Stimulated activated CD4-positive, alpha-beta T cell treated with anti-CD3 and anti-CD28 coated beads, Interleukin-4, amount 100 ng/mL, for 48 hours (primary cell): ENCODE data around the gene CCDC88C.
"Not testable (repeated sequence)": the region's sequence is repeated elsewhere in the genome, so short reads cannot be mapped to it uniquely, and the experiment has no call there.

Experiments
- DNase-seq, 2 donors: peaks; one replicate each; pipeline ENCODE4 v3.0.0-alpha.2; 2020; ENCODE audit warnings: low read depth in 2 of 2

Gene CCDC88C

DNA sequence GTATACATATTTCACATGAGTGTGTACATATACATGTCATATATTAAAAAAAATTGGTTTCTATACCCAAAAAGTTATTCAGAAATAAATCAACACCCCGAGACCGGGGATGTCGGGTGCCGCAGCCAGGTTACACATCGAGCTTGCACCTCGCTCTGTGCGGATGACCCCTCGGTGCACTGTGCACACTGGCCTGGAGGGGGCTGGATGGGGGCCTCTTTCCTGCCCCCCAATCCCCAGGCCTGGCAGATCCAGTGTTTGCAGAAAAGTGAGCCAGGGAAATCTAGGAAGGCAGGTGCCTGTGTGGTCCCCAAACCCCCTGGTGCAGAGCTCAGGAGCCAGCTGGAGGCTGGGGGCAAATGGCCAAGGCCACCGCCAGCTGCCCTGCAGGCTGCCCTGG lies 146.0 kb downstream of the CCDC88C start:
- no peak for DNase-seq

DNA sequence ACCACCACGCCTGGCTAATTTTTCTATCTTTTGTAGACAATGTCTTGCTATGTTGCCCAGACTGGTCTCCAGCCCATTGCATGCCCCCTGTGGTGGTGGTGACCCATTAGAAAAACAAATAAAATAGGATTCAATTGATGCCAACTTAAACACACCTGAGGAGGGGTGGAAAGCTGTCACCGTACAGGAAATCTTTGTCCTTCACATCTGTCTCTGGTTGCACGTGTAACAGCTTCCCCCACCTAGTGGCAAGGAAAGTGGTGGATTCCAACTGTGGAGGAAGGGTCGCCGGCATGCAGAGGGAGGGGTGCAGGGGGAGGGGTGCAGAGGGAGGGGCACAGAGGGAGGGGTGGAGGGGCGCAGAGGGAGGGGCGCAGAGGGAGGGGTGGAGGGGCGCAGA lies 147.0 kb downstream of the CCDC88C start:
- DNase-seq = no peak

DNA sequence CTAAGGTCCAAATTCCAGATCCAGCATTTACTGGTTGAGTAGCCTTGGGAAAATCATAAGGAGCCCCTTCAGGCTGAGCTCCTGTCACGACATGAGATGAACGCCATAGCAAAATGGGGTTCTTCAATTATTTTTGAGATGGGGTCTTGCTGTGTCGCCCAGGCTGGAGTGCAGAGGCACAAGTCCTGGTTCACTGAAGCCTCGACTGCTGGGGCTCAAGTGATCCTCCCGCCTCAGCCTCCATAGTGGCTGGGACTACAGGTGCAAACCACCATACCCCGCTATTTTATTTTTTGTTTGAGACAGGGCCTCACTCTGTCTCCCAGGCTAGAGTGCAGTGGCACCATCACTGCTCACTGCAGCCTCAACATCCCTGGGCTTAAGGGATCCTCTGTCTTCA lies 147.4 kb downstream of the CCDC88C start:
- DNase-seq = no peak

DNA sequence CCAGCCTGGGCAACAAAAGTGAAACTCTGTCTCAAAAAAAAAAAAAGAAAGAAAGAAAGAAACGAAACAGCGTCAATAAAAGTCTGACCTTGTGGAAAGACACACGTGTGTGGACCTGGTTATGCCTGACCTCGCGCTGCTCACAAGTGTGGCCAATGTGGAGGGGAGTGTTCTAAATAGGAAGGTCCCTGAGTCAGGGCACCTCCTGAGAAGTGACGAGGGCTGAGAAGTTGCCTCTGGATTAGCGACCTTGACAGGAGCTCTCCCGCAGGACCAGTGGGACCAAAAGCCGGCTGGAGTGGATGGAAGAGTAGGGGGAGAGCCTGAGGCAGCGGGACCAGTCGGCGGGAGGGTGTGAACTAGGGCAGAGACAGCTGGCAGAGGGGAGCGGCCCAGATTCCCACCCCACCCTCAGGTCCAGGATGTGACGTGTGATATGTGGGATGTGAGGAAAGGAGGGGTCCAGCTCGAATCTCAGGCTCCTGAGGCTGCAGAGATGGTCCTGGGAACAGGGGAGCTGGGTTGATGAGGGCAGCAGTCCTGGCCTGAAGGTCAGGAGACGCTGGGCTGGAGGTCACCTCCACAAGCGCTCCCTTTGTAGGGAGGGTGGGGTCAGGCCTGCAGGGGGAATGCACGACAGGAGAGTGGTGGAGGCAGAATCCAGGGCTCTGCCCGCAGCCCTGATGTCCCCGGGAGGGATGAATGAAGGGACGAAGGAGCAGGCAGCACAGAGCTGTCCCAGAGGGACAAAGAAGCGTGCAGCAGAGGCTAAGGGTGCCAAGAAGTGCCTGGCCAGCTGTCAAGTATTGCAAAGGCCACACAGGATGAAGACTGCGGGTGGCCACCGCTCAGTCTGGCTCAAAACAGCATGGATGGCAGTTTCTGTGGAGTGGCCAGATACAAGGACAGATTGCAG lies 148.3 kb downstream of the CCDC88C start:
- DNase-seq = no peak

DNA sequence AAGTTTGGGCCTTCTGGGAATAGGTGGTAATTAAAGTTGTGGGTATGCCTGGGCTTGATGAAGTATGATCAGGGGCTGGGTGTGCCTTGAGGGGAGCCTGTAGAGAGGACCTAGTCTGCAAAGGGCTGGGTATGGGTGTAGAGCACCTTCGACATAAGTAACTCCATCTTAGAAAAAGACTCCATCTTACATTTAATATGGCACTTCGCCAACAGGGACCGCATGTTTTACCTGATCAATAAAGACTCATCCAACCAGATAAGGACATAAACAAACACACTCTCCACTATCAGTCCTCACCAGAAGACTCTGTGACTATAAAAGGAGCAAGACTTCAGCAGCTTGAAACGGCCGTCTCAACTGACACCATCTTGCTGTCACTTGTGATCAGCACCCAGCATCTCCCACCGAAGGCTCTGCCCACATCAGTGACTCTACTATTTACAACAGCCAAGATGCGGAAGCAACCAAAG lies 149.6 kb downstream of the CCDC88C start:
- no peak for DNase-seq

DNA sequence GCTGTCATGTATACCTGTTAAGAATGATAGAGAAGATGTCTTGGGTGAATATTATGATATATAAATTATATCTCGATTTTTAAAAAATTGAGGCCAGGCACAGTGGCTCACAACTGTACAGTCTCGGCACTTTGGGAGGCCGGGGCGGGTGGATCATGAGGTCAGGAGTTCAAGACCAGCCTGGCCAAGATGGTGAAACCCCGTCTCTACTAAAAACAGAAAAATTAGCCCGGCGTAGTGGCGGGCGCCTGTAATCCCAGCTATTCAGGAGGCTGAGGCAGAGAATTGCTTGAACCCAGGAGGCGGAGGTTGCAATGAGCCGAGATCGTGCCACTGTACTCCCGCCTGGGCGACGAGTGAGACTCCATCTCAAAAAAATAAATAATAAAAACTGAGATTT lies 151.3 kb downstream of the CCDC88C start:
- not testable (repeated sequence) for DNase-seq

DNA sequence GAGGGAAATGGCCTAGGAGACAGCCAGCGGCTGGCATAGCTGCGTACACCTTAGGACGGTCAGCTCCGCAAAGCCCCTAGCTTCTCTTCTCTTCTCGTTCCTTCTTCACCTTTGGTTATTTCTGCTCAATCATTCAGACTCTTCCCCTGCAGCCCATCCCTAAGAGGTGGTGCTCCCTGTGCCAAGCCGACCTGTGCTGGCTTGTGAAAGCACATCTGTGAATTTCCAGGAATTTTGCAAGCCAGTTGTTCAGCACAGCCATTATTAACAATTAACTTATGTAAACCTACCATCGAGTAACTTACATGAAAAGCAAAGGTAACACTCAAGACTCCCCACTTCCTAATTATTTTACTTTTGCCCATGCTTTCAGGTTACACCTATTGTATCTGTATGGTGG lies 152.2 kb downstream of the CCDC88C start:
- DNase-seq = no peak

DNA sequence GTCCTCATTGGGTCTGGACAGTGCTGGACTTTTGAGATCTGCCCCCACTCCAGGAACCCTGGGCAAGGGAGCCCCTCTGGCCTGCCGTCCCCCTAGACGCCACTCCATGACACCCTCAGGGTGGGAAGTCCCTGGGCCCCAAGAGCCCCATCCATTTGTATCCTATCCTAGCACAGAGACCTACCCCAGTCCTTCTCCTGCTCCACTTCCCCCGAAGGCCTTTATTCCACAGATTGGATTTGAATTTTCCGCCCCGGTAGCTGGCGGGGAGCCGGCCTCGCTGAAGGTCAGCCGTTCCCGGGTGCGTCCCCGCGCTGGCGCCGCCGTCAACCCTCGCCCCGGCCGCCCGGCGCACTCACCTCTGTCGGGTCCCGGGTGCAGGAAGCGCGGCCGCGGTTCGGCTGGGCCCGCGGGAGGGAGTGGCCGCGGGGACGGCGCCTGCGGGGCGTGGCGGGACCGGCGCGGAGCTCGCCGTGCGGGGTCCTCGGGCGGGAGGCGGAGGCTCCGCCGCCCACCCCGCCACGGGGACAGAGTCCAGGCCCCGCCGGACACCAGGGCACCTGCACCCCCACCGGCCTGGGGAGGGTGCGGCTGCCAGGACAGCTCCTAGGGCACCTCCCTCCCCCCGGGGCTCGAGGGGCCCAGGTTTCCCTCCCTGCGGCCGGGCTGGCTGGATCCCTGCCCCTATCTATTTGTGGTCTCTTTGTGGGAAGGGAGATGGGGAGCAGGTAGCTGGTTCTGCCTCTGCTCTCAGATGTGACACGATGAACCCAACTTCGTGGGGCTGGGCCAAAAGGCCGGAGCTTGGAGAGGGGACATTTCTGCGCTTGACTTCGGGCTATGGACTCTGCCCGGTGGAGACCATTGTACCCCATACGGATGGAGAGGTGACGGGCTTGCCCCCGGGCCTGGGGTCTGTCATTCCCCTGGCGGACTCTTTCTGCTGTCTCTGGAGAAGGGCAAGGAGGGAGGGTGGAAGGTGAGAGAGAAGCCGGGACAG lies 153.2 kb downstream of the CCDC88C start:
- DNase-seq = no peak

DNA sequence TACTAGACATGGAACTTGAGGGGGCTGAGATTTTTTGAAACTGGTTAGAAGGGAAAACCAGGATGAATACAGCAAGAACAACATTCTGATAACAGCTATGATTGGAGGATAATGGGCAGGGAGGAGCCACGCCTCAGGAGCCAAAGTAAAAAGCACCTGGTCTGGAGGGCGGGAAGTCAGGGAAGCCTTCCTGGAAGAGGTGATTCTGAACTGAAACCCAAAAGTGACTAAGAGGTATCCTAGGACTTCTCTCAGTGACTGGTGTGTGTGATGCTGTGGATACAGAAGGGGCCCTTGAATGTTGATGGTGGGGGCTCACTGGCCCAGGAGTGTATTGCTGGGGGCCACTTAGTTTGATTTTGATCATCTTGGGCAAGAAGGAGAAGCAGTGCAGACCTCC lies 154.3 kb downstream of the CCDC88C start:
- no peak for DNase-seq

DNA sequence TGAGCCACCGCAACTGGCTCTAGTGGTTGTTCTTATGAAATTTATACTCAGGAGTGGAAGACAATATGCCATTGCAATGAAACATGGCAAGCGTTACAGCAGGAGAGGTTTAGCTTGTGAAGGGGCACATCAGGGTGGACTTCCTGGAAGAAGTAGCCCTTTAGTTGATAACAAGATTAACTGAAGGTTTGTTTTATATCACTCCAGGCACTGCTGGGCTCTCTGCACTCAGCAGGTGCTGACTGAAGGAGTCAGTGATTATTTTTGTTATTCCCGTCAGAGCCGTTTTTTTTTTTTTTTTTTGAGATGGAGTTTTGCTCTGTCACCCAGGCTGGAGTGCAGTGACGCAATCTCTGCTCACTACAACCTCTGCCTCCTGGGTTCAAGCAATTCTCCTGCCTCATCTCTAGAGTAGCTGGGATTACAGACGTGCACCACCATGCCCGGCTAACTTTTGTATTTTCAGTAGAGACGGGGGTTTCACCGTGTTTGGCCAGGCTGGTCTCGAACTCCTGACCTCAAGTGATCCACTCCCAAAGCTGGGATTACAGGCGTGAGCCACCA lies 155.6 kb downstream of the CCDC88C start:
- DNase-seq = no peak

DNA sequence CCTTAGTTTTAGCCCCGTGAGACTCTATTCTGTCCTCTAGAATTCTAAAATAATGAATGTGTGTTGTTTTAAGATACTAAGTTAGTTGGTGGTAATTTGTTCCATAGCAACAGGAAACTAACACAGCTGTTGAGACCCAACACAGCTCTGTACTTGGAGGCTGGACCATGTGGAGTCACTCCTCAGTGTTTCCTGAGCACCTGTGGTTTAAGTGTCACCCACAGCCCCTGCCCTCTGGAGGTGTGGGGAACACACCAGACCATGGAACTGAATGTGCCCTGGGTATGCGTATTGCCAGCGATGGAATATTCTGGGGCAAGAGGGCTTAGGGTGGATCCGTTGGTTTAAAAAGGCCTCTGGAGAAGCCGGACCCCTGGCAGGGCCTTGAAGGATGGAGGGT lies 156.5 kb downstream of the CCDC88C start:
- DNase-seq = no peak

DNA sequence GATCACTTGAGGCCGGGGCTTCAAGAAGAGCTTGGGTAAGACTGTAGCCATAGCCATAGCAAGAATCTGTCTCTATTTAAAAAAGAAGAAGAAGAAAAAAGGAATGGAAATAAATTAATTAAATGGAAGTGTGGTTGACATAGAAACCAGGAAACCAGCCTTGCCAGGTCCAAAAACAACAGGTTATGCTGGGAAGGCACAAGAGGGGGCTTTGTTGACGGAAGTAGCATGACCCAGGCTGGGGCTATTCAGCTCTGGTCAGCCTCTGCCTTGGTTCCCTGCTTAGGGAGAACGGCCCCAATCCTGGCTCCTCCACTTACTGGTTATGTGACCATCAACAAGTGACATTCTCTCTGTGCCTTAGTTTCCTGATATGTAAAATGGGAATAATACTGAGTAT lies 158.7 kb downstream of the CCDC88C start:
- DNase-seq = no peak

DNA sequence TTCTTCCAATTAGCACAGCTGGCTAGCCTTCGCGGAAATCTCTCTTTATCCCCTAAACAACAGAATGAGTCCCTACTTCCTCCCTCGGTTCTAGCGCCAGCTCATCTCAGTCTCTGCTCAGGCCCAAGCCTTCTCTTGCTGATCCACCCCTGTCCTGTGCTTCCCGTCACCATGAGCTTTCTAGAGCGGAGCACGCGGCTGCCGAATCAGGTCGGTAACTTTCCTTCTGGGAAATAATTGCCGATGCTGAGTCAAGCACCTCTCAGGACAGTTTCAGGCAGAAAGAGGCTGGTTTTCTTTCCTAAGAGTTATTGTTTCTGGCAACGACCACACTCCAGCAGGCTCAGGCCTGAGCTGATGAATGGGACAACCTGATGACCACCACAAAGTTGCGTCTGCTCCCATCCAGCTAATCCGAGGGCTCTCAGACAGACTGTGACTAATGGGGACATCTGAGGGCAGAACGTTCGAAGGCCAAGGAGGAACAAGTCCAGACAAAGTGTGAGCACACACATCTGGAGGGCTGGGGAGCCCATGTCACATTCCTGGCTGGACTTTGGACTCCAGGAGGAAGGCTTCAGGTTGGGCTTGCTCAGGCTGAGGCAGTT lies 159.5 kb downstream of the CCDC88C start:
- DNase-seq = no peak

DNA sequence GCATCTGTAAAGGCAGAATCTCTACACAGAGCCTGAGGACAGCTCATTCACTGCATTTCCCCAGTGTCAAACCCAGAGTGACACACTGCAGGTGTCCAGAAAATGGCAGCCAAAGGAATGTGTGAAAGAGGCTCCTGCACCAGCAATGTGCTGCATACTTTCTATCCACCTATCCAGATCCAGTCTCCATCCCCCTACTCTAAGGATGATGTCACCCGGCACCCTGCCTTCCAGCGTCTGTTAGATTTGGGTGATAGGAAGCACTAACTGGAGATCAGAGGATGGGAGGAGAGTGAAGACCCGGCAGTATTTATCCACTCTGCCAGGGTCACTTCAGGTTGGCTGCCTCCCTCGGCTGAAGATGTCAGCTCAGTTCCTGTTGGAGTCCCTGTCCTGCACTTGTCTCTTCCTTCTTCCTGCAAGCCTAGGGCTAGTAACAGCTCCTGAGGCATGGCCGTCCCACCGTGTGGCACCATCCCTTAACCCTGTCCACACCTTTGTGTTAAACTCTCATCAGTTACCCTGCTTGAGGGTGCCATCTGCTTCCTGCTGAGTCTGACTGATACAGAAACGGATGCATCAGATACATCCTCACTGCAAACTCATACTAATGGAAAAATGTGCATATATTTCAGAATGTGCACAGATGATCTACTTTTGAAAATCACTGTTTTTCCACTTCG lies 160.2 kb downstream of the CCDC88C start:
- no peak for DNase-seq

DNA sequence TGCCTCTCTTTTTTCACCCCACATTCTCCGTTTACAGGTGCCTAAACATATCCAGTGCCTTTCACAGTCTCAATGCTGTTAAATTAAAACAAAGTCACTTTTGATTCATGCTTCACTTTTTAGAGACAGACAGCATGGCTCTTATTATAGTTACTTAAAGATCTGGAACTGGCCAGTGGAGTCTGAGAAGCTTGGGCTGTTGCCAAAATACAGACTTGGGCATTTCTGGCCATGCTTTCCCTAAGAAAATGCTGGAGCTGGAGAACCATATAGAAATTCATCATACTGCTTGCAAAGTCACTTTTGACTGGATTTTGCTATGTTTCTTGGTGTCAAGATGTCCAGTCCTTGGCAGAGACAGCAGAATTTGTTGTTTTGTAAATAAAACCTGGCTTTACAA lies 161.0 kb downstream of the CCDC88C start:
- DNase-seq = no peak

DNA sequence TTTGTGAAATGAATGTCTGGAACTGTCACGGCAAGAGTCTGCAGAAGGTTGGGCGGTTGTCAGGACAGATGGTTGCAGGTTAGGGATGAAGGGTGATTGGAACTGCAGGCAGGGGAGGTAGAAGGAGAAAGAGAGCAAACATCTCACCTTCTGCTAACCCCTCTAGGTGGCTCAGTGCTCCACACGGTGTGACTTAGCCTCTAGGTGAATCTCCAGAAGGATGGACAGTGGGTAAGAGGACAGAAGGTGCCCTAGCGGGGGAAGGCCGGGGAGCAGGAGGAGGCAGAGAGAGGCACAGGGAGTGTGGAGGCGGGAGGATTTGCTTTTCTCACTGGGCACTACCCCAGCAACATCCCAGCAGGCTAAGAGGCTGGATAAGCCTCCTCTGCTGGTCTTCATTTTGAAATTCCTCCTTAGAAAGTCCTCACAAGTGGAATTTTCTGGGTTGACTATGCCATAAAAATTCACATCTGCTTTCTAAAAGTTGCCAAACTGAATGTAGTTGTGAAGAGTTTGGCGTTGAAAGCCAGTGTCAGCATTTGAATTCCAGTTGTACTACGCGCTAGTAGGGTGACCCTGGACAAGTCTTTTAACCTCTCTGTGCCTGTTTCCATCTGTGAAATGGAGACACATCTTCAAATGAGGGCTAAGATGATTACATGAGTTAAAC lies 162.5 kb downstream of the CCDC88C start:
- DNase-seq = no peak

DNA sequence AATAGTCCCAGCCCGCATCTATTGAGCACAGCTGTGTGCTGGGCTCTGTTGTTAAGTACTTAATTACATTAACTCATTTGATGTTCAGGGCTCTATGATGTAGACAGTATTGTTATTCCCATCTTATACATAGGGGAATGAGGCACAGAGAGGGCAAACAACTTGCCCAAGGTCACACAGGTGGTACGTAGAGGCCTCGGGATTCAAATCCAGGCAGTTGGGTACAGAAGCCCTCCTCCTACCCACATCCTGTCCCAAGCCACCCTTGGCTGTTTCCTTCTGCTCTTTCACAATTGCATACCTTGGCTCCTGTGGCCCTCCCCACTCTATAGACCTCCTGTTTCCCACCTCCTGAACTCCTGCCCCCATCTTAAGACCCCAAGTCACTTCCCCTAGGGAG lies 163.2 kb downstream of the CCDC88C start:
- DNase-seq = no peak

DNA sequence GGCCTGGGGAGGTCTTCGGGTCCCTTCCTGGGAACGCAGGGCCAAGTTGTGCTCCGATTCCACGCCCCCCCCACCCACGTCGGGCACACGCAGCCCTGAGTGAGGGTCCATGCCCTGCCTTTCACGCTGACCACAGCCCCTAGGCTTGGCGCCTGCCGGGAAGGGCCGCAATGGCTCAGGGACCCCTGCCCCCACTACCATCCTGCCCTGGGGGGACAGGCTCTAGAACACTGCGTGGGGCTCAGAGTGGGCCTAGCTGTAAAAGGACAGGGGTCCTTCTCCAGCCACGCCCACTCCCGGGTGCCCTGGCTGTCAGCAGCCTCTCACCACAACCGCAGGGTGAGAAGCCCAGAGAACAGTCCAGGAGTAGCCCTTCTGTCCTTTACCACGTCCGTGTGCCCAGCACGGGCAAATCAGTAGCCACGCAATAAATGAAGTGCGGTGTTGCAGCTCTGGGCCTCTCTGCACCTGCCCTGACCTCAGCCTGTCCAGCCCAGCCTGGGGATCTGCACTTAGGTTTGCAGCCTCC lies 163.8 kb downstream of the CCDC88C start:
- no peak for DNase-seq

DNA sequence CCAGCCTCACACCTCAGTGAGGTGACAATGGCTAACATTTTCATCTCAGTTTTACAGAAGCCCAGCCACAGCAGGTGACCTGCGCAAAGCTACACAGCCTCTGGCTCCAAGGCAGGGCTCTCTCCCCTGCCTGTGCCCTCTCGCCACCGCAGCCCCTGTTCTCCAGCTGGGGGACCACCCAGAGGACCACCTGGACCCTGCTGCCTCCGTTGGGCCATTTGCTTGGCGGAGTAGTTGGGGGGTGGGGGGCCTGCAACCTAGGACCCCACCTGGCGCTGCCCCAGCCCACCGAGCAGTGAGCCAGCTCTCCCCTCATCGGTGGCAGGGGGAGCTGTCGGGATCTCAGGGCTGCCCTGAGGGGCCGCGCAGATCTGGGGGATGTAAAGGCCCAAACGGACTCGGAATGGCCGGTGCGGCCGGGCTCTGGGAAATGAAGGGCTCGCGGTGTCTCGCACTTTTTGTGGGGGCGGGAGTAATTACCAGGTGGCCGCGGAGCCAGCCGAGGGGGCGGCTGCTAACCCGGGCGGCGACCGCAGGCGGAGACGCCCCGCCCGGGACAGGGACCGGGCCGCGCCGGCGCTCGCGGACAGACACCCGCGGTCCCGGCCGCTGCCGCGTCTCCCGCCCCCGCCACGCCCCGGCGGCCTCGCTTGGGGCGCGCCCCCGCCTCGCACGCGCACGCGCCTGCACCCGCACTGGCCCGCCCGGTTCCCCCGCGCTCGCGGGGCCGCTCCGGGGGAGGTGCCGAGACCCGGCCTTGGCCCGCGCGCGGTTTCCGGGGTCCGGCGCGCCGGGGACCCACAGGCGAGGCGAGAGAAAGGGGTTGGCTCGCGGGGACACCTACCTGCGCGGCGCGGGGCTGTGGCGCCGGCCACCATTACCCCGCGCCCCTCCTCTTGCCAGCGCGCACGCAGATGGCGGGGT lies 164.5 kb downstream of the CCDC88C start:
- DNase-seq = no peak
